HG02798 (cell line): ENCODE data around the gene CLIP4.

Experiments used
- ATAC-seq: cut with Tn5 transposase; IDR thresholded peaks from one replicate; pipeline ENCODE4 v1.9.1; 2021; ENCODE audit warnings: mild to moderate bottlenecking; ENCODE audit not compliant: unreplicated experiment, poor library complexity

Gene CLIP4

DNA sequence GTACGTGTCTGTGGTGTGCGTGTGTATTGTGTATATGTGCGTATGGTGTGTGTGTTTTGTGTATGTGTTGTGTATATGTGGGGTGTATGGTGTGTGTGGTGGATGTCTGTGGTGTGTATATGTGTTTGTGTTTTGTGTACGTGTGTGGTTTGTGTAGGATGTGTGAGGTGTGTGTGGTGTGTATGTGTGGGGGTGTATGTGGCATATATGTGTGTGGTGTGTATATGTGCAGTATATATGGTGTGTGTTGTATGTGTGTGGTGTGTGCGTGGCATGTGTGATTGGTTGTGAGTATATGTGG is 101.3 kb downstream of the CLIP4 start:
- no peak for ATAC-seq

DNA sequence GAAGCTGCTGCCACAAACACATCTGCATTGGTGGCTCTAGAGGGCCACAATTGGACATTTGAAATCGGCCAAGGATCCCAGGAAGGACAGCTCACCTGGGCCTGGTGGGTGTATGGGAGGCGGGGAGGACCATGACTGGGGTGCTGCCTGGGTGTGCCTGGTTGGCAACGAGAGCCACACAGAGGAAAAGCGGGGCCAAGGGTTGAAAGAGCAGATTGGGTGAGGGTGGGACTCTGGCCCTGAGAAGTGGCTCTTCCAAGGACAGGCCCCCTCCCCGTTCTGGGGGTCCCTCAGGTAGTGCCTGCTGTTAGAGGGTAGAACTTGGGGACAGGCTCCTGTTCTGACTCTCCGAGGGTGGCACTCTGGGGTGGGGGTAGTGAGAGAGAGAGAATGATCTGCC is 102.9 kb downstream of the CLIP4 start:
- no peak for ATAC-seq

DNA sequence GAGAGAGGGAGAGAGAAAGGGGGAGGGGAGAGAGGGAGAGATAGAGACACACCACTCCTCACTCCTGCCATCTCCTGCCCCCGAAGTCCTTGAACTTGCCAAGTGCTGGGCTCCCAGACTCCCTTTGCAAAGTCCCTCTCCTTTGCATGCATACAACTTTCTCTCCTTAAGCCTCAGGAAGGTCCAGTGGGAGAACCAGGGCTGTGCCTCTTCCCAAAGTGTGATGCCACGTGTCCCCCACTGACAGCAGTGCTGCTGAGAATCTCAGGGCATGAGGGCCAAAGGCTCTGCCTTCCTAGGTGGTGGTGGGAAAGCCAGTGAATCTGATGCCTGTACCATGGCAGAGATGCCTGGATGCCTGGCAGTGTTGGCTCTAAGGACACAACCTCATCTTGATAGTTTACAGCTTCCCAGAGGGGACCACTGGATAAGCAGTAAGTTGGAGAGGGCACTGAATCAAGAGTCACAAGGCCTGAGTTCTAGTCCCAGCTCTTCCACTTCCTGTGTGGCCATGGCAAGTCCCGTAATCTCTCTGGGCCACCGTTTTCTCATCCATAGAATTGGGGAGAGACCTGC is 103.4 kb downstream of the CLIP4 start:
- no peak for ATAC-seq

DNA sequence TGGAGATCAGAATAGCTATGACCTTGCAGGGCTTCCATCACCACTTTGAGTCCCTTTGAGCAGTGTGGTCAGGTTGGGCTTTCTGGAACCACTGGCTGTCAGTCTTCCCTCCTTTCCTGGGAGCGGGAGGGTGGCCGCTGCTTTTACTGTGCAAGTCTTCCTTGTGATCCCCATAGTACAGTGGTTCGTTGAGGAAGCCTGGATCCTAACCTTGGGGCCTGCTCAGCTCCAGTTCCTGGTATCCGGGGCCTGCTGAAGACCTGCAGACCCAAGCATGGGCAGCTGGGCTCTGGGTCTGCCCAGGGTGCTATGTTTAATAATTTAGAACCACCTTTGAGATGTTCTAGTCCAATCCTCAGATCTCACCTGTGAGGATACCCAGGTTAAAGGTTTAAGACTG is 104.2 kb downstream of the CLIP4 start:
- no peak for ATAC-seq

DNA sequence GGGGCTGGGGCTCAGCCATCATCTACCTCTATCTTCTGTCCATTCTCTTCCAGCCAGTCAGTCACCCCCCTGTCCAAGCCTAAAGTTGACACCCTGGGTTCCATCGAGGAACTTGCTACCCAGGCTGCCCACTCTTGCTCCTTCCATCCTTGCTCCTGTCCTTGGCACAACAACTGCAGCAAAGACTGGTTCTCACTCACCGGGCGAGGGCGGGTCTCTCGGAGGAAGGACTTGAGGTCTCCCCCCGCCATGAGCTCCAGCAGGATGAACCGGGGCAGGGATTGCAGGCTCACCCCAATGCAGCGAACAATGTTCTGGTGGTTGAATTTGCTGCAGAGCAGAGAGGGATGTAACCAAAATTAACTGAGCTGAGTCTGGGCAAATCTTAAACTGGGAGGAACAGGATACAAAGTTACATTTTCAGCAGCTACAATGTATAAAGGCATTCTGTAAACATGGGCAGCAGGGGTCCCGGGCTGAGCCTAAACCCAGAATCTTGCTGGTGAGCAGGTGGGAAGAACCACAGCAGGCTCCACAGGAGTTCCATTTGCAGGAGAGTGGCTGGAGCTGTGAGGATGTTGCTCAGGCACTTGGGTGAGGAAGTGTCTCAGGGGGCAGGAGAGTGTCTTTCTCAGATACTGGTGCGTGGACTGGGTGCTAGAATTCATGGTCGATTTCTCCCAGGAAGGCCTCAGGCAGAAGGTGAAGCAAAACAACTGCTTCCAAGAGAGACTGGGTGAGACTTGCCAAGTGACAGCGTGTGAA is 105.5 kb downstream of the CLIP4 start:
- ATAC-seq: no peak

DNA sequence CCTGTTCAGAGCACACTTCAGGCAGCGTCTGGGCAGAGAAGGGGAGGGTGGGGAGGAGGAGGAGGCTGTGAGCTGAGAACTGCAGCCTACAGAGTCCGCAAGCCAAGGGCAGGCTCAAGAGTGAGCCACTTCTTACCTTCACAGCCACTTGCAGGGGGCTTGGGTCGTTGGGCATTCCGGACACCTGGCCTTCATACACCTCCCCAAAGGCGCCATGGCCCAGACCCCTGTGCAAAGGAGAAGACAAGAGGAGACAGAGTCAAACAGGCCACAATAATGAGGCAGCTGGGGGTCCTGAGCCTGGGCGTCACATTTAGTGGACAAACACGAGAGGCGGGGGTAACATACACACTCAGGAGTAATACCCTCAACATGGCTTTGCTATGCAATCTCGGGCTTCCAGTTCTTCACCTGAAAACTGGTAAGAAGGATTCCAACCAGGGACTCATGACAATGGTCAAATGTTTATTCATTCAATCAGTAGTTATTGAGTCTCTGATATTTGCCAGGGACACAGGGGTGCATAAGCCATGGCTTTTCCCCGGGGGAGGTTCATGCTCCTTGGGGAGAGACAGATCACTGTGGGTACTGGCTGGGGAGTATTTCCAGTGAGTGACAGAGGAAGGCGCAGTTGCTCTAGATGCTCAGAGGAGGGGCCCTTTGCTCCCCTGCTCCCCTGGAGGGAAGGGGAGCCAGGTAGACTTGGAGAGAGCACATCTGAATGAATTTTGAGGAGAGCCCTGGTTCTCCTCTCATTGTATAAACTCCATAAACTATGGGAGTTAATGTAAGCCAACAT is 107.4 kb downstream of the CLIP4 start:
- no peak for ATAC-seq

DNA sequence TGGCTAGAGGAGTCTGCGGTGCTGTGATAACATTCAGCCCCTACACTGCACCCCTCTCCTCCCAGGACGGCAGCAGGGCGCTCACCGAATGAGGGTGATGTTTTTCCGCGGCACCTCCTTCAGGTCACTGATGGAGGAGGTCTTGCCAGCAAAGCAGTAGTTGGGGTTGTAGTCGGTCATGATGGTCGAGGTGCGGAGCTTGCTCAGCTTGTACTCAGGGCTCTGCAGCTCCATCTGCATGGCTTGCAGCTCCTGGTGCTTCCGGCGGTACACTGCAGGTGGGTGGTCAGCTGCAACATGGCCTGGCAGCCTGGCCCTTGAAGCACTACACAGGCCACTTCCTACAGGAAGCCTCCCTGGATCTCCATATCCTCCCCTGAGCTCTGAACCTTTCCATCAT is 108.0 kb downstream of the CLIP4 start:
- ATAC-seq: no peak

DNA sequence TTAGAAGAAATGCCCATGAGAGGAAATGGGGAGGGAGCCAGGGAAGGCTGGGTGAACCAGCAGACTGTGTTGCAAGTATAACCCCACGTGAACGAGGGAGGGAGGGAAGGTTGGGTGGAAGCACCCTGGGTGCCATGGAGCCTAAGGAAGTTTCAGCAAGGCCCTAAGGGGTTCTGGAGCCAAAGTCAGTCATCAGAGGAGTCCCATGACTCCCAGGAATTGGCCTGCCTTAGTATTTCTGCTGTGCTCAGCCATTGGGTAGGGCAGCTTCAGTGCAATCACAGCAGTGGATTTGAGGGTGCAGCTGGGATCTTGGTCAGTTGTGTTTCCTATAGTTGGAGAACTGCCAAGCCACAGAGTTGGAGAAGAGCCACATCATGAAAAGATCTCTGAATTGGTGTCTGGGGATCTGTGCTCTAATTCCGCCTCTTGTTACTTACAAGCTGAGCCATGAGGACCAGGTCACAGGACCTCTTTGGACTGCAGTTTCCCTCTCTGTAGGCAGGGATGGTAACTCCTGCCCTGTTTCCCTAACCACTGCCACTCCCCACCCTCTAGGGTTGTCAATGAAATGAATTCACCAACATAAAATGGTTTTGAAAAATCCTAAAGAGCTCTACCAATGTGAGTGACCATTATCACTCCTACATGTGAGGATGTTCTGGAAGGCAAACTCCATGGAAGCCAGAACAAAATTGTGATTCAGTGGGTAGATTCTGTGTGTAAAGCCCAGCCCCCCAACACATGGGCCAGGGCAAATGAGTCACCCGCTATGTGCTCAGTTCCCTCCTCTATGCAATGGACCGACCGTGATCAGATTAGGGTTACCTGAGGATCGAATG is 108.9 kb downstream of the CLIP4 start:
- no peak for ATAC-seq

DNA sequence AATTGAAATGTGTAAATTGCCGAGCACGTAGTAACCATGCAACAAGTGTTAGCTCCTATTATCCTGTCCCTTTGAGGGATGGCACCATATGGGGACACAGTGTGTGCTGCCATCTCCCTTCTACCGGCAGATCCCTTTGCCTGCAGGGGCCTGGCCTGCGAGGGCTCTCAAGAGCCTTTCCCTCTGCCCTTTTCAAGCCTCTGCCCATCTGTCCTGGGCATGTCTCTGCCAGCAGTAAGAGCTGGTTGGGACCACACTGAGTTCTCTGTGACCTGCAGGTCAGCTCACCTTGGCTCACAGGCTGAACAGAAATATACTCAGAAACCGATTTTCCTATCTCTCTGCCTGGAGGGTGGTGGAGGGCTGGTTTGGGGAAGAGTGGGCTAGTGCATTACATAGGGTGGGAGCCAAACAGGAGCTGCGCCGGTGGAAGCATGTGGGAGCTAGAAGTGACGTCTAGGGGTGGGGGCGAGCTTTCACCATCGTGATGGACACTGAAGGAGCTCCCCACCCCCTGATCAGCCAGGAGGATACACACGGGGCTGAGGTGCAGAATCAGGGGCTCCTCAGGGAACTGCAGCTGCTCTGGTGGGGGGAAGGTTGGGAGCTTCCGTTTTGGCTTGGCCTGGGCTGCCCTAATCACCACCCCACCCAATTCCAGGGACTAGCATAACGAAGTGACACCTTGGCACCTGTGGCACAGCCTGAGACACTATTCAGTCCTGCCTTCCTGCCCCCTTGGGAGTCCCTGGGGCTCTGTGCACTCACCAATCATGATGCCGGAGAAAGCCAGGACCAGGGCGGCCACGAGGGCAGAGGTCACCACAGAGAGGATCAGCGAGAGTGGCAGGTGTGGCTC is 109.7 kb downstream of the CLIP4 start:
- ATAC-seq: no peak

DNA sequence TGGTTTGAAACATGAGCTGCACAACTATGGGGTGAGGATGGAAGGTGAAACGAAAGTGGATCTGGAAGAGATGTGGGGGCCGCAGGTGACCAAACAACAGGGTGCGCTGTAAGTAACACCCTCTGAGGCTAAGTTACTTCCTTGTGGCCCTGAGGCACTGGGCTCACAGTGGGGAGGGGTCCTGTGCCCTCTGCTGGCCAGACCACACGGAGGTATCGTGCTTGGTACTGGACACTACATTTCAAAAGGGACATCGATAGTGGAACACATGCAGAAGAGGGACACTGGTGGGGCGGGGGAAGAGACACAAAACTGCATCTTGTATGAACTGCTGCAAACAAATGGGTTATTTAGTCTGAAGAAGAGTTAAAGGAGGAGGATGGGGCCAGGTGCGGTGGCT is 110.6 kb downstream of the CLIP4 start:
- ATAC-seq: no peak

DNA sequence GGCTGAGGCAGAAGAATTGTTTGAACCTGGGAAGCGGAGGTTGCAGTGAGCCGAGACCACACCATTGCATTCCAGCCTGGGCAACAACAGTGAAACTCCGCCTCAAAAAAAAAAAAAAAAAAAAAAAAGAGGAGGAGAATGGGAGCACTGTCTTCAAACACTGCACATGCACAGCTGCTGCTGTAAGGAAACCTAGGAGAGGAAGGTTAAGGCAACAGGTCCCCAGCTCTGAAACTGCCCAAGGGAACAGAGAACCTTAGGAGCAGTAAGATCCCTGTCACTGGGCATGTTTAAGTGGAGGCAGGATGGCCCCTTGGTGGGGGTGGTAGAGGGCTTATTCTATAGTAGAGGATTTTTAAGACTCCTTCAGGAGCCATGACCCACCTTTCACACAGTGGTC is 111.2 kb downstream of the CLIP4 start:
- ATAC-seq: no peak

DNA sequence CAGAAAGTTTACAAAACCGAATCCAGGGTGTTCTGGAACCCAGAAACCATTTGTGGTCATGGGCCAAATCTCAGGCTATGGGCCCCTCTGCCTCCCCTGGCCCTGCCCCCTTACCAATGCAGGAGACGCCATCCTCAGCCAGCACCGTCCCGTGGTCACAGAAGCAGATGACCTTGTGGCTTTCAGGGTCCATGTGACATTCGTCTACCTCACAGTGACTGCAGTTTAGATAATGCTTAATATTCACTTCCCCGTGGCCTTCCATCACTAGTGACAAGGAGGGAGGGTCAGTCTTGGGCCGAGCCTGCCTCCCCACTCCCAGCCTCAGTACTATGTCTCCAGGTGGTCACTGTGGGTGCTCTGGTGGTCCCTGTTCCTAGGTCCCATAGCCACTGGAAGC is 111.6 kb downstream of the CLIP4 start:
- ATAC-seq: no peak

DNA sequence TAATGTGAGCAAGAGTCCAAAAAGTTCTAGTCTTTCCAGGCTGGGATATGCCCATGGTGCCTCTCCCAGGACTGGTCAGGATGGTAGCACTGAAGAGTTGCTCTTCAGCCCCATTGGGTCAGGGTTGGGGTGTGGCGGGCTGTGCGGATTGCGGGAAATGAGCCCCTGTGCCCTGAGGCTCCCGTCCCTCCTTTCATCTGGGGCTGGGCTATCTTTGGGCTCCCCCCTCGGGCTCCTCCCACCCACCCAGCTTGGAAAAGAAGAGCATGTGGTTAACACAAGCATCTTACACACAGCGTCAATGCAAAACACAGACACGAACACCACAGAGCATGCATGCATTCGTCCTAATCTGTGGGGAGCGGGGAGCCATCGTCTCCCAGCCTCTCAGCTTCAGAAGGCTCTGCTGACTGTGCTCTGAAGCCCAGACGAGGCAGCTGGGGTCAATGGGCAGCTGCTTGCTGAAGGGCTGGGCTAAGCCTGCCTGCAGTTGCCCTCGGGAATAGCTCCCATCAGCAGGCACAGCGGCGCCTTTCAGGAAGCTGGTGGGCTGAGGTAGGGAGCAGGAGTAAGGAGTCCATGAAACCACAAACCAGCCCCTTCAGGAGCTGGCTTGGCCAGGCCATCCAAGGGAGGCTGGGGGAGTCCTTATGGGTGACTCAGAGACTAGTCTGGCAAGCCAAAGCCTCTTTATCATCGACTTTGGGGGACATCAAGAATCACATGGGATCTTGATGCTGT is 112.9 kb downstream of the CLIP4 start:
- no peak for ATAC-seq

DNA sequence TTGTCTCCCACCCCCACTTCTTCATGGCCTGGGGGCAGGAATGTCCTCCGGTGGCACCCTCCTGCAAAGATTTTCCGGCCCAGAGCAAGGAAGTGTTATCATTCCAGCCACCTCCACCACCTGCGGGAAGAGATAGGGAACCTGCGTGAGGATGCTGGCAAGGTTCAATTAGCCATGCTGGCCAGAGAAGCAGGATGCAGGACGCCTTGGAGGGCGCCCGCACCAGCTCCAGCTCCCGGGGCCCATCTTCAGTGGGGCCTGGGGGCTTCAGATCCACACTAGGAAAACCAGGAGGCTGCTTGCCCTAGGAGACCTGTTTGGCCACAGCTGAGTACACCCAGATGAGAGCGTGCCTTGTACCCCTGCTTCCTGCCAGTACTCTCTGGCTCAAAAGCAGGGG is 113.7 kb downstream of the CLIP4 start:
- ATAC-seq: no peak

DNA sequence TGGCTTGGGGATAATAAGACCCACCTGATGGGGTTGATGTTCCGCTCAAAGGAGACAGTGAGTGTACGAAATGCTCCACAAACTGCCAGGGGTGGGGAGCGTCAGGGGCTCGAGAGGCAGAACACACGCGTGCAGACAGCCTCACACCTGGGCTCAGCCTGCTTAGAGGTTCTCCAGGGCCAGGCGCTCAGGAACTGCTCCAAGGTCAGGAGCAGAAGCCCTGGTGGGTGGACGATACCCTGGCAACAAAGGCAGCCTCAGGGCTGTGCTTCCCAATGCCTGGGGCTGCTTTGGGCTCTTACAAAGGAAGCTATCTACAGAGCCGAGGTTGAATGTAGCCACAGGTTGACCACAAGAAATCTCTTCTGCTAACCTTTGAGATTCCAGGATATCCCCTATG is 114.4 kb downstream of the CLIP4 start:
- ATAC-seq: no peak

DNA sequence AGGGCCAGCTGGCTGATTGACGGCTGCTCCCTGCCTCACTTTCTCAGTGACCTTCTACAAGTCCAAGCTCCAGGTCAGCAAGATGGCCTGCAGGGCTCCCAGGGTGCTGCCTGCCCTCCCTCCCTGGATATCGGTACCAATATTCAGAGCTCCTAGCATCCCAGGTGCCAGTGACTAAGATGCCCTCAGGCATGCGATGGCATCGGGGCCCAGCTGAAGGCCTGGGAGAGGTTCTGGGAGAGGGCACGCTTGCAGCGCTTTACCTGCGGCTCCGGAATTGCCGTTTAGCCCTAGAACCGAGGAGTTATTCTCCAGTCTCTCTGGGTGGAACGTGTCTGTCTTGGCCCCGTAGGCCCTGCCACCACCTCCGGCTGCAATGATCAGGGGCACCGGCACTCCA is 116.8 kb downstream of the CLIP4 start:
- no peak for ATAC-seq

DNA sequence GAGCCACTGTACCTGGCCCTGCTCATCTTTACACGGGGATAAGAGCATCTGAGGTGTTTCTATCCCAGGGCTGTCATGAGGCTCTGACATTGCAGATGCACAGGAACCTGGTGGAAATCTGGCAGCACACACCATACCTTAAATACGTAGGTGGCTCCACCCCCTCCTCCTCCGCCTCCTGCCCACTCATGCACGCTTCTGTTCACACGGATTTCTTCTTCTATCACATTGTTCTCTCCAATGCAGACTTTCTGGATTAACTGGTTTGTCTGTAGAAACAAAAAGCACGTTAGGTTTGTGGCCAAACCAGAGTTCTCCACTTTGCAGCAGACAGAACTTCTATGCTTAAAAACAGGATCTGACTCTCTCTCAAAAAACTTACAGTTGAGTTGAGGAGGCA is 118.2 kb downstream of the CLIP4 start:
- ATAC-seq: no peak

DNA sequence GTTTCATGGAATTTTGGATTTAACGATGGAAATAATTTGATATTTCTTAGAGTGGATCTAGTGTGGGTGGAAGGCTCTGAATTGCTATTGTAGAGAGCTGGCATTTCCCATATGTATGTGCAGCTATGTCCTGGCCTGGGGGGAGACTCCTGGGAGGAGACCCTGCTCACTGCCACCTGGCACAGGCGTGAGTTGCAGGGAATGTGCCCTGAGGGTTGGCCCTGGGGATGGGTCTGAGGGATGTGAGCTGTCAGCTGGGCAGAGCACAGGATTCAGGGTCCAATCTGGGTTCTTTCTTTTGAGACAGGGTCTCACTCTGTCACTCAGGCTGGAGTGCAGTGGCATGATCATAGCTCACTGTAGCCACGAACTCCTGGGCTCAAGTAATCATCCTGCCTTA is 120.2 kb downstream of the CLIP4 start:
- no peak for ATAC-seq

DNA sequence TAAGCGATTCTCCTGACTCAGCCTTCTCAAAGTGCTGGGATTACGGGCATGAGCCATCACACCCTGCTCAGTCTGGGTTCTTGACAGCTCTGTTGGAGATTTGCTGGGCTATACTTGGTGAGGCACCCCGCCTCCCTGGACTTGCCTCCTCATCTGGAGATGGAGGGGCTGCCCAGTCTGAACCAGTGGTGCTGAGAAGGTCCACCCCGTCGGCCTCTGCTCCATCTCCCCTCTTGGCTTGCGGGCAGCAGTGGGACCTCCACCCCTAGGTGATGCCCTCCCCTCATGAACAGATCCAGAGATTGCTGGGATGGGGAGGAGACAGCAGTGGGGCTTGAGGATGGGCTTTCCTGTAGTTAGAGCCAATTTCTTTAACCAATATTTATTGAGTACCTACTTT is 120.9 kb downstream of the CLIP4 start:
- no peak for ATAC-seq
